Esophagus (tissue), 2 donors: Measurements from ENCODE around the gene PALLD. TPM values are rescaled to one million over a fixed set of nuclear protein-coding genes. Genes with fewer than 3 reads are reported as not detected.
A peak's percentile ranks its signal among the peaks of the same experiment; 100 is the strongest.

ENCODE experiments used
- H3K27ac ChIP-seq, 2 donors: one replicate each; pipeline ENCODE4 v1.5.1; 2013; ENCODE audit warnings: low read depth in 2 of 2, mild to moderate bottlenecking in 2 of 2, inconsistent platforms in 1 of 2, low read length in 1 of 2, moderate library complexity in 1 of 2
- H3K27me3 ChIP-seq, 2 donors: one replicate each; pipeline ENCODE4 v1.6.1; 2013; ENCODE audit warnings: low read length in 2 of 2, control low read depth in 1 of 2, mild to moderate bottlenecking in 1 of 2; ENCODE audit not compliant: insufficient read depth in 2 of 2, control insufficient read depth in 1 of 2
- H3K36me3 ChIP-seq, 2 donors: one replicate each; pipeline ENCODE4 v1.6.1; 2013; ENCODE audit warnings: low read length in 1 of 2; ENCODE audit not compliant: control insufficient read depth in 2 of 2, insufficient read depth in 2 of 2
- H3K4me1 ChIP-seq, 2 donors: one replicate each; pipeline ENCODE4 v1.6.1; 2013; ENCODE audit warnings: low read length in 1 of 2; ENCODE audit not compliant: control insufficient read depth in 2 of 2, insufficient read depth in 2 of 2
- H3K4me3 ChIP-seq, 2 donors: one replicate each; pipeline ENCODE4 v1.5.1; 2013; ENCODE audit warnings: low read length in 2 of 2, mild to moderate bottlenecking in 2 of 2, low read depth in 1 of 2, moderate library complexity in 1 of 2
- H3K9me3 ChIP-seq, 2 donors: one replicate each; pipeline ENCODE4 v1.6.1; 2013; ENCODE audit warnings: mild to moderate bottlenecking in 2 of 2, low read depth in 1 of 2, low read length in 1 of 2, moderate library complexity in 1 of 2; ENCODE audit not compliant: control insufficient read depth in 2 of 2, insufficient read depth in 1 of 2
- WGBS, 2 donors: extraction: QIAGEN DNeasy Blood & Tissue Kit; methylation state at CpG; one replicate each; pipeline ENCODE4 v1.1.7; 2013; 5-methylcytosine and 5-hydroxymethylcytosine counted together
- polyA plus RNA-seq, 2 donors: library from polyadenylated mRNA; stranded (reverse); fragments of 200-250 nt; gene quantifications; one replicate each; pipeline ENCODE4 v1.2.3, GENCODE V29; 2013
- donor health status: healthy with polysubstance abuse.
- donor health status: Bipolar disorder and iron deficiency.

The PALLD gene
- polyA plus RNA-seq, 2 donors, result 34.7 to 101 TPM

DNA sequence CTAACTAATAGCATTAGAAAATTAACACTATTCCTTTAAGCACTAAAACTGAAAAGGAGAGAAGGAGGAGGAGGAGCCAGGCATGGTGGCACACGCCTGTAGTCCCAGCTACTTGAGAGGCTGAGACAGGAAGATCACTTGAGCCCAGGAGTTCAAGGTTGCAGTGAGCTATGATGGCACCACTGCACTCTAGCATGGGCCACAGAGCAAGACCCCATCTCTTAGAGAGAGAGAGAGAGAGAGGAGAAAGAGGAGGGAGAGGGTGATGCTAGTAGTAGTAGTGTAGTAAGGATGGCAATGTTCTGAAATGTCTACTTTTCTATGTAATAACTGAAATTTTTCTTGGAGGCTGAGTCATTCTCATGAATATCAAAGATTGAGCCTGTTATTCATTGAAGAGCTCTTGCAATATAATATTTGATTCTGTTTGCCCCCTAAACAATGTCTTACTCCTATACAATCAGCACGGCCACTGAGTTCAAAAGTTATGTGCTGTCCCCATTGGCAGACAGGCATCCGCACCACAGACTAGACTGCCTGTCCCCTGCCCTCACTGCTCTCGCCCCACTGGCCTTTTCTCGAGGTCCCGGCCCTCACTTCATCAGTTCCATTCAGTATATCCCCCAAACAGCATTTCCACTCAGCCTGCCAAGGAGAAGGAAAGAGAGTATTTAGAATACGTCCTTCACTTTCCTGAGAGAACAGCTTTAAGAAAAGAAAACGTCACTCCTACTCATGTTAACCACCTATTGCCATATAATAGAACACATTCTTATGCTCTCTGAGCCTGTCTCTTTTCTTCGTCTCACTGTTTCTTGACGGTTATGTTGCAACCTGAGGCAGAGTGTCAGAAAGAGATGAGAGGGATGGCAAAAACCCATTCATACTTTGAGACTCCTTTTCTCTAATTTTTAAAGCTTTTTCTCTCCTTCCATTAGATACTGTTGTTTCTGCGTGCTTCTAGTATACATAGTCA lies 238.1 kb downstream of the PALLD start:
- no peaks in the 10 kb centered on the region for H3K9me3 ChIP-seq
- peak overlapping the region; percentile 12 to 65 for H3K27ac ChIP-seq
- WGBS, 2 donors, result 65 to 73% methylated on average over 11 of the region's 11 CpGs
- H3K36me3 ChIP-seq, result peaks cover 0 to 4% of the 10 kb centered on the region in 2 donors
- H3K27me3 ChIP-seq, result no peaks in the 10 kb centered on the region
- H3K4me1 ChIP-seq, result no peaks in the 10 kb centered on the region
- H3K4me3 ChIP-seq, result no peak overlapping the region

DNA sequence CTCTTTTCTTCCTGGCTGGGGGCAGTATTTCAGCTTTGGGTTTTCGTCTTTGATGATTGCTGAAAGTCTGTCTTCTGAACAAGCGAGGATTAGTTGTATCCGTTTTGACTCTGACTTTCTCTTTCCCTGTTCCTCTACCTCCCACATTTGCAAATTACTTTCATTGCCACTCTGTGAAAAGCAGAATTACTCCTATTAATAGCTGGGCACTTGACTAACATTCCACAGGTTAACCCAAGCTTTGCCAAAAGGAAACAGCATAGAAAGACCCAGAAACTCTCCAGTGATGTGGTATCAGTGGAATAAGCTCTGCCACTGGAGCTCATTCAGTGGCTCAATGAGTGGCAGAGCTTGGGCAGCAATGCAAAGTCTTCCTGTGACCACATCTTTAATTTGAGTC lies 238.9 kb downstream of the PALLD start:
- Histone ChIP-seq H3K4me3 (no peak overlapping the region), H3K36me3 (peaks cover 0 to 4% of the 10 kb centered on the region in 2 donors), H3K27ac (no peak overlapping the region), H3K27me3 (no peaks in the 10 kb centered on the region), H3K4me1 (no peaks in the 10 kb centered on the region), H3K9me3 (no peaks in the 10 kb centered on the region)
- 48 to 55% methylated on average over 3 of the region's 3 CpGs for WGBS, 2 donors

DNA sequence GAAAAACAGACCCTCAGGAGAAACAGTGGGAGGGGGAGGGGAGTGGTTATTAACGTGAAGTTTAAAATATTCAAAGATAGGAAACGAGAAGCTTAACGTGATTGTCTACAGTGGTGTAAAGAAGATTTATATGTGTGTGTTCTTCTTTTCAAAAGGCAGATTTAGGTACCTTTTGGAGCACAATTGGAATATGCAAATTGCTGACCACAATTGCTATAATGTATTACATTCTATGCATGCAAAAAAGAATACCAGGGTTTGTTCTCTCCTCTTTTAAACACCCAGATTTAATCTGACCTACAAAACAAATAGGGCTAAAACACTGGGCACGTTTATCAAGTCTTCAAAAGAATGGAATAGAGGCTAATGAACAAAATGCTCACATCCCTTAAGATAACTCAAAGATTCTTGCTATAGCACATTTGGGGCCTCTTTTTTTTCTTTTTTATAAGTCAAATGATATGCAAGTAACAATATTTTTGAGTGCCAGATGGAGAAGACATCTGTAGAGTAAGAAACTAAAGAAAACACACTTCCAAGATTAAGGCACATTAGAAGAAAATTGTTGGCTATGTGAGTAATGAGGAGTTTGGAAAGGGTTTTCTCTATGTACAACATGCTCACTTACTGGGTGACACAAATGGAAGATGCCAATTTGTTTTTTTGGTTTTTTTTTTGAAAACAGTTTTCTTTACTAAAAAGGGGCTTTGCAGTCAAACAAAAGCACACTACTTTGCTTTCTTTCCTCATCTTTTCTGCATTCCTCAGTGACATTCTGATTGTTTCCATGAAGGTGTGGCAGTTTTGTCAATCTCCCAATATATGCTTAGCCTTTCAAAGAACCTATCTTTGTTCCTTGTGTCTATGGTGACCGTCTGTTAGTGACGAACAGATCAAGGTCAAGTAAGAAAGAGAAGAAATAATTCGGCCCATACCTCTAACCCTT lies 240.3 kb downstream of the PALLD start:
- Histone ChIP-seq H3K9me3 (no peaks in the 10 kb centered on the region), H3K36me3 (peaks cover 0 to 4% of the 10 kb centered on the region in 2 donors), H3K27me3 (no peaks in the 10 kb centered on the region), H3K4me1 (no peaks in the 10 kb centered on the region), H3K27ac (no peak overlapping the region), H3K4me3 (no peak overlapping the region)
- WGBS, 2 donors, result 68 to 73% methylated on average over 7 of the region's 7 CpGs

DNA sequence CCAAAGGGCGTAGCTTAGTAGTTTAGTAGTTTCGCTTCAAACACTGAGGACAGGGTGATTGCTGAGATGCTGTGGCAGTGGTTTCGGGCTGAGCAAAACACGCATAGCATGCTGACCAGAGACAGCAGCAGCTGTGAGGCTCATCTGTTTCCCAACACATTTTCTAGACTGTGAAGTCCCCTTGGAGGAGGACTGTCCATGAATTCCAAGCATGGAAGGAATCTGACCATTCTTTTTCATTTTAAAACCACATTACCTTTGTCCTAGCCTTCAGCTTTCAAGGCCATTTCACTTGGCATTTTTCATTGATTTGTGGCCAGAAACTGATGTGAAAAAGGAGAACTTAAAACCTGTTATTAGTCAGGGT lies 240.9 kb downstream of the PALLD start:
- Histone ChIP-seq H3K27ac (no peak overlapping the region), H3K9me3 (no peaks in the 10 kb centered on the region), H3K27me3 (no peaks in the 10 kb centered on the region), H3K36me3 (peaks cover 0 to 4% of the 10 kb centered on the region in 2 donors), H3K4me3 (no peak overlapping the region), H3K4me1 (no peaks in the 10 kb centered on the region)
- WGBS, 2 donors, result 88 to 94% methylated on average over 4 of the region's 4 CpGs

DNA sequence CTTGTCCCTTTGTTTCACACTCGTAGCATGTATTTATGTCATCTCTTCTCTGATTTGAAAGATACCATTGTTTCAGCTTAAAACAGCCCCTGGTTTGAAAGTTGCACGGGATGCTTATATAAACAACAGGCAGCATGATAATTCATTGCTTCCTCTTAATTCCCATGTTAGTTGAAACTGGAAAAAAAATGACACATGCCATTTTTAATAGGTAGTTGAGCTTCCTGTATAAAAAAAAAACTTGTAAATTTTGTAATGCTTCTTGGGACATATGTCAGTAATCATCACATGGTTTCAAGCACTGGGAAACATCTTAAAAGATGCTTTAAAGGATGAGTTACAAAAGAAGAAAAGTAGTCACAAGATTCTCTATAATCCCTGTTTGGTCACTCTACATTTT lies 243.0 kb downstream of the PALLD start:
- Histone ChIP-seq H3K27ac (no peak overlapping the region), H3K4me1 (no peaks in the 10 kb centered on the region), H3K27me3 (no peaks in the 10 kb centered on the region), H3K9me3 (no peaks in the 10 kb centered on the region), H3K36me3 (peaks cover 0 to 4% of the 10 kb centered on the region in 2 donors), H3K4me3 (no peak overlapping the region)
- WGBS, 2 donors, result 58% methylated on average over 2 of the region's 2 CpGs

DNA sequence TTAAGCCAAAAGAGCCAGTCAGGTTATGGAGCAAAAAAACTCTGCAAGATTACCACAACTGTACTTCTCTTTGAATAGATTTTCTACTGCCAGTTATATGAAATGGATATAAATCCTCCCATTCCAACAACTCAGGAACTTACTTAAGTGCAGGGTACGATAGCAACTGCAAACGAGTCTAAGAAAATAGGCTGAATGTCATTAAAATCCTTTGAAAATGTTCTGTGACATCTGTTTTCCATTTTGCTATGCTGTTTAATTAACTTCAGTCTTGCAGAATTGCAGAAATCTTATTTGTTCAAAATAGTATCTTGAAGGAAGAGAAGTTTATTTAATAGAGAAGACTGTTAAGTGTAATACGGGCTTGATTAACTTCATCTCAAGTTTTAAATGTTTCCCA lies 243.8 kb downstream of the PALLD start:
- no peaks in the 10 kb centered on the region for H3K27me3 ChIP-seq
- H3K4me1 ChIP-seq, result no peaks in the 10 kb centered on the region
- H3K9me3 ChIP-seq, result no peaks in the 10 kb centered on the region
- H3K27ac ChIP-seq, result no peak overlapping the region
- H3K36me3 ChIP-seq, result peaks cover 0 to 4% of the 10 kb centered on the region in 2 donors
- no peak overlapping the region for H3K4me3 ChIP-seq
- 75 to 83% methylated on average over 3 of the region's 3 CpGs for WGBS, 2 donors

DNA sequence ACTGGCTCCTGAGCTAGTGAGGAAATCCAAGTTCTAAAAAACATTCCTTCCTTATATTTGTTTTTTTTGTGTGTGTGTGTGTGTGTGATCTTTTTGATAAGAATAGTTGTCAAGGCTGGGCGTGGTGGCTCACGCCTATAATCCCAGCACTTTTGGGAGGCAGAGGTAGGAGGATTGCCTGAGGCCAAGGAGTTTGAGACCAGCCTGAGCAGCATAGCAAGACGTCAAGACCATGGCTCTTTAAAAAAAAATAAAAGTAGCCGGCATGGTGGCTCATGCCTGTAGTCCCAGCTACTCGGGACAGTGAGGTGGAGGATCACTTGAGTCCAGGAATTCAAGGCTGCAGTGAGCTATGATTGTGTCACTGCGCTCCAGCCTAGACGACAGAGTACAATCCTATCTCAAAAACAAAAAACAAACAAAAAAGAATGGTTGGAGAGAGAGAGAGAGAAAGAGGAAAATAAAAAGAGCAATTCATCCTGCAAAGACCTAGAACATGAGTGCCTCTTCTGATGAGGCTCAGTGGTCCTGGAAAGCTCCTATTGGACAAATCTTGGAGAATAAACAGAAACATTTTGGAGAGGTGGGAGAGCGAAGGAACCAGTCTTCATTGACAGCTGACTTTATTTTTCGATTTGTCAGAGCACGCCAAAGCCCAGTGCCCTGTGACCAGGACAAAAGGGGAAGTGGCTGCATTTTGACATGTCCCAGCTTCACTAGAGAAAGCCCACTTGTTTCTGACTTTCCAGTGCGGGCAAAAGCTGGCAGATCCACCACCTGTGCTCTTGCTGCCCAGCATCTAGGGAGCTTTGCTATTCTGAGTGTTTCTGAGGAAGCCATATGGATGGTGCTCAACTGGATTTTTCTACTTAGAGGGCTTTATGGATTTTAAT lies 244.7 kb downstream of the PALLD start:
- Histone ChIP-seq H3K4me3 (no peak overlapping the region), H3K9me3 (no peaks in the 10 kb centered on the region), H3K27ac (peak overlapping the region in 1 of 2 donors; percentile 20), H3K4me1 (no peaks in the 10 kb centered on the region), H3K27me3 (no peaks in the 10 kb centered on the region), H3K36me3 (peaks cover 0 to 2% of the 10 kb centered on the region in 2 donors)
- WGBS, 2 donors, result 79 to 83% methylated on average over 11 of the region's 11 CpGs

DNA sequence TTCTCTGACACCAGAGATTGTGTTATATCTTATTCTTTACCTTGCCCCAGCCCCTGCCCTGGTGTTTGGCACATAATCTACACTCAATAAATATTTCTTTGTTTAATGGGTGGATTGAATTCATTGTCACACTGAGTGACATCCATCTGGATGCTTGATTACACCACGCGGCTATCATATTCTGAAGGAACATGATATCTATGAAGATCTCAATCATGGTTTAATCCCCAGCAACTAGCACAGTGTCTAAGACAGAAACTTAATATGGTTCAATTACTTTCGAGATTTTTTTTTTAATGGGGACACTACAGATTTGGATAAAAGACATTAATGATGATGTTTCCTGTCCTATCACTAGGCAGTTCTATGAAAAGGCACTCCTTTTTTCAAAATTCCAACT lies 246.3 kb downstream of the PALLD start:
- Histone ChIP-seq H3K27me3 (no peaks in the 10 kb centered on the region), H3K27ac (no peak overlapping the region), H3K9me3 (no peaks in the 10 kb centered on the region), H3K4me3 (no peak overlapping the region), H3K4me1 (no peaks in the 10 kb centered on the region), H3K36me3 (no peaks in the 10 kb centered on the region)
- WGBS, 2 donors, result 90 to 95% methylated on average over 3 of the region's 3 CpGs

DNA sequence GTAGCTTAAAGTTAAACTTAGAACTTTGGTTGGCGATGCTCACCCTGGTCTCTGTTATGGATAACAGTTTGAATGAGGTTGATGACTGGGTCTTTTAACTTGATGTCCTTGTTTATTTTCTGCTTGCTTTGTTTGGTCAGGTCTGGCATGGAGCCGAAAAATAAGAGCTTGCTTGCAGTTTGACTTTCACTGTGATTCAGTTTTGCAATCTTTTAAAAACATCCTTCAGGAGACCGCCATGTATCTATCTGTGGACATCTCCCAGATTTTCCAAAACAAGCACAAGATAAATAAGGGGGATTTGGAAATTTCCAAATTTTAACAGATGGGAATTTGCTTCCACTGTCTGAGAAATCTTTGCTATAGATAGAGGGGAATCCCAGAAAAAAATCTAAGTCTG lies 246.7 kb downstream of the PALLD start:
- H3K9me3 ChIP-seq, result no peaks in the 10 kb centered on the region
- H3K27ac ChIP-seq, result peak overlapping the region; percentile 33 to 44
- H3K27me3 ChIP-seq, result no peaks in the 10 kb centered on the region
- no peak overlapping the region for H3K4me3 ChIP-seq
- no peaks in the 10 kb centered on the region for H3K36me3 ChIP-seq
- no peaks in the 10 kb centered on the region for H3K4me1 ChIP-seq
- 70% methylated on average over 3 of the region's 3 CpGs for WGBS, 2 donors
